HUES6 (cell line): ENCODE results near the gene PRKCE.

Experiments
- H3K27ac ChIP-seq: 2 replicates; pipeline ENCODE4 v1.7.0; 2013; ENCODE audit warnings: low read depth, mild to moderate bottlenecking, low read length, inconsistent platforms
- H3K27me3 ChIP-seq: 2 replicates; pipeline ENCODE4 v1.6.1; 2013; ENCODE audit warnings: low read length; ENCODE audit not compliant: control insufficient read depth, insufficient read depth
- H3K36me3 ChIP-seq: 2 replicates; pipeline ENCODE4 v1.6.1; 2013; ENCODE audit warnings: low read length; ENCODE audit not compliant: control insufficient read depth, insufficient read depth
- H3K4me1 ChIP-seq: 2 replicates; pipeline ENCODE4 v1.6.1; 2013; ENCODE audit warnings: low read length; ENCODE audit not compliant: control insufficient read depth, insufficient read depth
- H3K4me3 ChIP-seq: 2 replicates; pipeline ENCODE4 v1.5.1; 2013; ENCODE audit warnings: low read depth, low read length
- H3K9ac ChIP-seq: one replicate; pipeline ENCODE4 v1.6.1; 2013; ENCODE audit warnings: mild to moderate bottlenecking, low read length
- H3K9me3 ChIP-seq: 2 replicates; pipeline ENCODE4 v1.6.1; 2013; ENCODE audit warnings: low read depth, low read length; ENCODE audit not compliant: control insufficient read depth, insufficient read depth

The PRKCE gene

GRCh38 chr2:46180189-46180588 is 528.7 kb downstream of the PRKCE start:
- no peaks in the 10 kb centered on the region for H3K36me3 ChIP-seq
- H3K9ac ChIP-seq: no peak overlapping the region
- no peak overlapping the region for H3K4me3 ChIP-seq
- no peaks in the 10 kb centered on the region for H3K27me3 ChIP-seq
- no peaks in the 10 kb centered on the region for H3K9me3 ChIP-seq
- no peak overlapping the region for H3K27ac ChIP-seq
- H3K4me1 ChIP-seq: peaks cover 8% of the 10 kb centered on the region; the same call in 1 of the 2 replicates

- no peak overlapping the region for H3K9ac ChIP-seq
- H3K36me3 ChIP-seq: no peaks in the 10 kb centered on the region
- H3K4me3 ChIP-seq: no peak overlapping the region
- H3K9me3 ChIP-seq: no peaks in the 10 kb centered on the region
- no peaks in the 10 kb centered on the region for H3K27me3 ChIP-seq
- H3K27ac ChIP-seq: no peak overlapping the region
- H3K4me1 ChIP-seq: peaks cover 8% of the 10 kb centered on the region; the same call in 1 of the 2 replicates
These were observed 529.8 kb downstream of the PRKCE start for GRCh38 chr2:46181306-46181705.

- peaks cover 8% of the 10 kb centered on the region; the same call in 1 of the 2 replicates for H3K4me1 ChIP-seq
- H3K9me3 ChIP-seq: no peaks in the 10 kb centered on the region
- no peaks in the 10 kb centered on the region for H3K36me3 ChIP-seq
- no peak overlapping the region for H3K27ac ChIP-seq
- no peak overlapping the region for H3K4me3 ChIP-seq
- H3K9ac ChIP-seq: no peak overlapping the region
- no peaks in the 10 kb centered on the region for H3K27me3 ChIP-seq
These were observed 530.5 kb downstream of the PRKCE start for GRCh38 chr2:46181789-46182530.

- Histone ChIP-seq H3K4me3 (no peak overlapping the region), H3K27me3 (no peaks in the 10 kb centered on the region), H3K27ac (no peak overlapping the region), H3K9me3 (no peaks in the 10 kb centered on the region), H3K9ac (no peak overlapping the region), H3K4me1 (peaks cover 8% of the 10 kb centered on the region; the same call in 1 of the 2 replicates), H3K36me3 (no peaks in the 10 kb centered on the region)
These were observed 532.0 kb downstream of the PRKCE start for GRCh38 chr2:46183426-46183825.

GRCh38 chr2:46184794-46185583 is 533.5 kb downstream of the PRKCE start:
- Histone ChIP-seq H3K27me3 (no peaks in the 10 kb centered on the region), H3K4me1 (no peaks in the 10 kb centered on the region), H3K36me3 (no peaks in the 10 kb centered on the region), H3K27ac (no peak overlapping the region), H3K9me3 (no peaks in the 10 kb centered on the region), H3K9ac (no peak overlapping the region), H3K4me3 (no peak overlapping the region)

GRCh38 chr2:46187112-46187618 is 535.7 kb downstream of the PRKCE start:
- no peak overlapping the region for H3K27ac ChIP-seq

GRCh38 chr2:46188041-46188716 is 536.7 kb downstream of the PRKCE start:
- no peaks in the 10 kb centered on the region for H3K4me1 ChIP-seq
- no peaks in the 10 kb centered on the region for H3K27me3 ChIP-seq
- H3K27ac ChIP-seq: no peak overlapping the region
- H3K9me3 ChIP-seq: no peaks in the 10 kb centered on the region
- no peak overlapping the region for H3K4me3 ChIP-seq
- no peaks in the 10 kb centered on the region for H3K36me3 ChIP-seq
- H3K9ac ChIP-seq: no peak overlapping the region

More at GRCh38 chr2:46187112-46187618, 535.7 kb downstream of the PRKCE start:
- Histone ChIP-seq H3K9ac (no peak overlapping the region), H3K27me3 (no peaks in the 10 kb centered on the region), H3K9me3 (no peaks in the 10 kb centered on the region), H3K36me3 (no peaks in the 10 kb centered on the region), H3K4me3 (no peak overlapping the region), H3K4me1 (no peaks in the 10 kb centered on the region)

GRCh38 chr2:46193356-46193755 is 541.9 kb downstream of the PRKCE start:
- no peaks in the 10 kb centered on the region for H3K9me3 ChIP-seq
- H3K27me3 ChIP-seq: no peaks in the 10 kb centered on the region
- H3K4me3 ChIP-seq: no peak overlapping the region
- no peak overlapping the region for H3K27ac ChIP-seq
- no peak overlapping the region for H3K9ac ChIP-seq
- no peaks in the 10 kb centered on the region for H3K36me3 ChIP-seq
- H3K4me1 ChIP-seq: no peaks in the 10 kb centered on the region

- Histone ChIP-seq H3K9ac (no peak overlapping the region), H3K4me1 (no peaks in the 10 kb centered on the region), H3K36me3 (no peaks in the 10 kb centered on the region), H3K9me3 (no peaks in the 10 kb centered on the region), H3K27ac (no peak overlapping the region), H3K27me3 (no peaks in the 10 kb centered on the region), H3K4me3 (no peak overlapping the region)
These were observed 542.4 kb downstream of the PRKCE start for GRCh38 chr2:46193855-46194254.

- Histone ChIP-seq H3K4me1 (no peaks in the 10 kb centered on the region), H3K9ac (no peak overlapping the region), H3K27ac (no peak overlapping the region), H3K4me3 (no peak overlapping the region), H3K27me3 (no peaks in the 10 kb centered on the region), H3K36me3 (no peaks in the 10 kb centered on the region), H3K9me3 (no peaks in the 10 kb centered on the region)
These were observed 543.4 kb downstream of the PRKCE start for GRCh38 chr2:46194856-46195255.
